SK-N-SH (cell line): Measurements from ENCODE around the gene HOXC4. TPM values are rescaled to one million over a fixed set of nuclear protein-coding genes. Genes with fewer than 3 reads are reported as not detected.

ENCODE experiments used
- CTCF ChIA-PET: fragments of 300-600, 350-600 bp; formaldehyde crosslinking; extraction: SDS; loops from one replicate; lab custom pipeline; 2021; lab: Yijun Ruan, JAX
- POLR2A ChIA-PET: fragments of 350-600 bp; sonication (Branson Sonifier 250); formaldehyde crosslinking; extraction: SDS; loops from one replicate; lab custom pipeline; 2020; ENCODE audit warnings: antibody characterized with exemption, inconsistent platforms; lab: Yijun Ruan, JAX
- DNase-seq: peaks from one replicate; pipeline ENCODE4 v3.0.0; 2012
- H2AFZ ChIP-seq: fragments of 200-600 bp; sonication (generic); 2 replicates; pipeline ENCODE4 v1.8.1; 2016; ENCODE audit warnings: antibody characterized with exemption, mild to moderate bottlenecking, low read depth
- H3F3A ChIP-seq: fragments of 200-600 bp; sonication (generic); replicated peaks from 2 replicates; pipeline ENCODE3; 2016; ENCODE audit warnings: antibody characterized with exemption, mild to moderate bottlenecking; ENCODE audit not compliant: insufficient read depth
- H3K27ac ChIP-seq, 2 experiments: fragments of 200-500 bp in 1 of 2; fragments of 200-600 bp in 1 of 2; sonication (Bioruptor generic) in 1 of 2; sonication (generic), shearing (Covaris generic) in 1 of 2; 2 replicates each; pipeline versions ENCODE4 v1.5.1 to v1.6.1; 2014 to 2016; ENCODE audit warnings: low read depth in 2 of 2, inconsistent platforms in 1 of 2, low read length in 1 of 2, mild to moderate bottlenecking in 1 of 2, mixed read lengths in 1 of 2
- H3K27me3 ChIP-seq: fragments of 200-600 bp; sonication (generic), shearing (Covaris generic); 2 replicates; pipeline ENCODE4 v1.6.1; 2016; ENCODE audit warnings: mixed run types; ENCODE audit not compliant: insufficient read depth
- H3K36me3 ChIP-seq, 2 experiments: fragments of 200-500 bp in 1 of 2; fragments of 200-600 bp in 1 of 2; sonication (Bioruptor generic) in 1 of 2; sonication (generic) in 1 of 2; replicated peaks in 1 of 2; 2 replicates each; pipeline versions ENCODE3 to v1.5.1; 2014 to 2016; ENCODE audit warnings: low read length in 1 of 2, mild to moderate bottlenecking in 1 of 2; ENCODE audit not compliant: insufficient read depth in 2 of 2, control insufficient read depth in 1 of 2
- H3K4me1 ChIP-seq, 2 experiments: fragments of 200-500 bp in 1 of 2; fragments of 200-600 bp in 1 of 2; sonication (Bioruptor generic) in 1 of 2; sonication (generic), shearing (Covaris generic) in 1 of 2; 2 replicates each; pipeline versions ENCODE4 v1.5.1 to v1.6.1; 2014 to 2016; ENCODE audit warnings: low read depth in 1 of 2, low read length in 1 of 2, mixed run types in 1 of 2; ENCODE audit not compliant: insufficient read depth in 2 of 2, control insufficient read depth in 1 of 2
- H3K4me2 ChIP-seq: fragments of 200-600 bp; sonication (generic), shearing (Covaris generic); 2 replicates; pipeline ENCODE4 v1.6.1; 2017; ENCODE audit warnings: mixed run types
- H3K4me3 ChIP-seq, 2 experiments: fragments of 200-500 bp in 1 of 2; fragments of 200-600 bp in 1 of 2; sonication (Bioruptor generic) in 1 of 2; sonication (generic), shearing (Covaris generic) in 1 of 2; 2 replicates each; pipeline versions ENCODE4 v1.5.1 to v1.8.1; 2014 to 2016; ENCODE audit warnings: low read depth in 2 of 2, inconsistent platforms in 1 of 2, low read length in 1 of 2, mild to moderate bottlenecking in 1 of 2, mixed read lengths in 1 of 2, moderate library complexity in 1 of 2
- H3K79me2 ChIP-seq: fragments of 200-600 bp; sonication (generic); 2 replicates; pipeline ENCODE4 v1.8.1; 2017; ENCODE audit warnings: mild to moderate bottlenecking; ENCODE audit not compliant: insufficient read depth
- H3K9ac ChIP-seq: fragments of 200-600 bp; sonication (generic); 2 replicates; pipeline ENCODE4 v1.6.1; 2017; ENCODE audit warnings: mixed run types
- H3K9me2 ChIP-seq: fragments of 200-600 bp; sonication (generic); 2 replicates; pipeline ENCODE4 v1.6.1; 2017; ENCODE audit warnings: mixed run types
- H3K9me3 ChIP-seq: fragments of 200-600 bp; sonication (generic); 2 replicates; pipeline ENCODE4 v1.6.1; 2017; ENCODE audit warnings: mixed run types, mild to moderate bottlenecking, moderate library complexity
- H4K20me1 ChIP-seq: fragments of 200-600 bp; sonication (generic); 2 replicates; pipeline ENCODE4 v1.6.1; 2017; ENCODE audit warnings: mild to moderate bottlenecking, mixed run types; ENCODE audit not compliant: insufficient read depth
- CHD2 ChIP-seq: fragments of 150-350 bp; IDR thresholded peaks from 2 replicates; pipeline ENCODE4 v1.6.1; 2018; ENCODE audit warnings: low read length; ENCODE audit not compliant: partially characterized antibody
- ELF1 ChIP-seq: IDR thresholded peaks from 2 replicates; pipeline ENCODE4 v1.4.0; 2012
- EP300 ChIP-seq, 2 experiments: IDR thresholded peaks; 2 replicates each; pipeline versions ENCODE4 v1.4.0 to v1.6.1; 2012; ENCODE audit warnings: borderline replicate concordance in 1 of 2, low read depth in 1 of 2, low read length in 1 of 2
- EZH2phosphoT487 ChIP-seq: fragments of 200-600 bp; sonication (generic); IDR thresholded peaks from 2 replicates; pipeline ENCODE4 v1.6.1; 2017; ENCODE audit warnings: low read depth, mixed run types, mild to moderate bottlenecking, antibody characterized with exemption, moderate library complexity, borderline replicate concordance
- FOSL2 ChIP-seq: IDR thresholded peaks from 2 replicates; pipeline ENCODE4 v1.4.0; 2012; ENCODE audit warnings: low read depth, mild to moderate bottlenecking, moderate library complexity, borderline replicate concordance
- FOXJ3 ChIP-seq: sonication (generic); formaldehyde crosslinking; IDR thresholded peaks from 2 replicates; pipeline ENCODE4 v1.5.1; 2020; ENCODE audit warnings: mild to moderate bottlenecking, missing genetic modification reagents
- FOXM1 ChIP-seq: IDR thresholded peaks from 2 replicates; pipeline ENCODE4 v1.4.0; 2012; ENCODE audit warnings: low read depth, mild to moderate bottlenecking
- GATA2 ChIP-seq: sonication (generic); formaldehyde crosslinking; IDR thresholded peaks from 2 replicates; pipeline ENCODE4 v1.5.0; 2020; ENCODE audit warnings: mild to moderate bottlenecking, missing genetic modification reagents
- IRF3 ChIP-seq: fragments of 150-350 bp; IDR thresholded peaks from 2 replicates; pipeline ENCODE4 v1.6.1; 2016; ENCODE audit warnings: mild to moderate bottlenecking, low read depth, low read length
- JUND ChIP-seq: IDR thresholded peaks from 2 replicates; pipeline ENCODE4 v1.4.0; 2012
- MAX ChIP-seq: IDR thresholded peaks from 2 replicates; pipeline ENCODE4 v1.4.0; 2012; ENCODE audit warnings: low read depth
- MEF2A ChIP-seq: IDR thresholded peaks from 2 replicates; pipeline ENCODE4 v1.4.0; 2012; ENCODE audit warnings: low read depth, borderline replicate concordance
- MXI1 ChIP-seq: IDR thresholded peaks from 2 replicates; pipeline ENCODE4 v1.6.1; 2012; ENCODE audit warnings: mild to moderate bottlenecking, low read depth, low read length, improper control_type of control experiment
- NFIC ChIP-seq: IDR thresholded peaks from 2 replicates; pipeline ENCODE4 v1.4.0; 2012; ENCODE audit warnings: borderline replicate concordance
- NRF1 ChIP-seq: IDR thresholded peaks from 2 replicates; pipeline ENCODE4 v1.6.1; 2012; ENCODE audit warnings: low read depth, mild to moderate bottlenecking, low read length
- POLR2AphosphoS5 ChIP-seq: IDR thresholded peaks from 2 replicates; pipeline ENCODE4 v1.6.1; 2012; ENCODE audit warnings: low read depth, low read length
- RAD21 ChIP-seq: IDR thresholded peaks from 2 replicates; pipeline ENCODE4 v1.6.1; 2012; ENCODE audit warnings: mild to moderate bottlenecking, low read length
- RCOR1 ChIP-seq: fragments of 150-350 bp; IDR thresholded peaks from 2 replicates; pipeline ENCODE4 v1.6.1; 2017; ENCODE audit warnings: antibody characterized with exemption, low read length
- RXRA ChIP-seq: IDR thresholded peaks from 2 replicates; pipeline ENCODE4 v1.4.0; 2012; ENCODE audit warnings: low read depth, mild to moderate bottlenecking, borderline replicate concordance
- SIN3A ChIP-seq: IDR thresholded peaks from 2 replicates; pipeline ENCODE4 v1.6.1; 2012; ENCODE audit warnings: low read depth, mild to moderate bottlenecking, low read length, moderate library complexity, borderline replicate concordance
- SMC3 ChIP-seq: IDR thresholded peaks from 2 replicates; pipeline ENCODE4 v1.6.1; 2012; ENCODE audit warnings: low read depth, low read length, improper control_type of control experiment
- TAF1 ChIP-seq: IDR thresholded peaks from 2 replicates; pipeline ENCODE4 v1.6.1; 2012; ENCODE audit warnings: low read depth, mild to moderate bottlenecking, low read length, moderate library complexity, borderline replicate concordance
- TEAD4 ChIP-seq: IDR thresholded peaks from 2 replicates; pipeline ENCODE4 v1.4.0; 2012; ENCODE audit warnings: mild to moderate bottlenecking, borderline replicate concordance; ENCODE audit not compliant: insufficient read depth
- USF1 ChIP-seq: IDR thresholded peaks from 2 replicates; pipeline ENCODE4 v1.4.0; 2012; ENCODE audit warnings: low read depth, borderline replicate concordance
- USF2 ChIP-seq: fragments of 150-350 bp; IDR thresholded peaks from 2 replicates; pipeline ENCODE4 v1.6.1; 2017; ENCODE audit warnings: antibody characterized with exemption, low read length, low read depth, borderline replicate concordance
- YY1 ChIP-seq: IDR thresholded peaks from 2 replicates; pipeline ENCODE4 v1.4.0; 2012; ENCODE audit warnings: low read depth, mild to moderate bottlenecking
- ZBTB33 ChIP-seq: IDR thresholded peaks from 2 replicates; pipeline ENCODE4 v1.4.0; 2012; ENCODE audit warnings: low read depth, borderline replicate concordance
- WGBS: methylation state at CpG from one replicate; pipeline ENCODE4 v1.1.6; 2017; ENCODE audit warnings: low lambda C conversion rate; 5-methylcytosine and 5-hydroxymethylcytosine counted together
- polyA plus RNA-seq, 3 experiments: library from polyadenylated mRNA; depleted of rRNA; stranded (reverse); fragments of >200 nt; gene quantifications; 2 replicates each; pipeline ENCODE4 v1.2.3, GENCODE V29; 2012

HOXC4 gene
- 1.6 and 3.7 TPM in 2 replicates for polyA plus RNA-seq (2012; rRNA removed)
- polyA plus RNA-seq (2012; cell fraction: cytosol; rRNA removed) = 4.7 and 5.9 TPM in 2 replicates
- polyA plus RNA-seq (2012; cell fraction: nucleus; rRNA removed) = 6.5 and 7.3 TPM in 2 replicates

- peak within 1 kb of the TSS; percentile 57 to 96 for H3K27ac ChIP-seq
- peaks cover 0 to 6% of the 10 kb centered on the region in 2 experiments for H3K36me3 ChIP-seq
- CTCF ChIA-PET = interaction anchor here (0.6 to 5.0 kb wide), 16 partner anchors 11 to 153 kb away, joined by 3 to 45 read pairs (median 5); partner anchors contain the start of gene HOXC5
- WGBS = 3% methylated on average over 45 of the region's 52 CpGs
- H3K9ac ChIP-seq = peak within 1 kb of the TSS; percentile 81
- H3K4me3 ChIP-seq = peak within 1 kb of the TSS; percentile 82 to 85
- peak within 1 kb of the TSS; percentile 98 for H2AFZ ChIP-seq
- no peaks in the 10 kb centered on the region for H3K9me3 ChIP-seq
- H3K27me3 ChIP-seq = no peaks in the 10 kb centered on the region
- POLR2A ChIA-PET = interaction anchor here (0.6 to 3.6 kb wide), 14 partner anchors 9 to 226 kb away, joined by 3 to 25 read pairs (median 4); partner anchors contain the start of genes HNRNPA1, HOXC5 and SMUG1
- peak; percentile 86 for DNase-seq
- peaks cover 8% of the 10 kb centered on the region for H3F3A ChIP-seq
- no peaks in the 10 kb centered on the region for H4K20me1 ChIP-seq
- H3K9me2 ChIP-seq = no peaks in the 10 kb centered on the region
- H3K79me2 ChIP-seq = peaks cover 25% of the 10 kb centered on the region
- peak within 1 kb of the TSS; percentile 86 for H3K4me2 ChIP-seq
- peaks cover 15 to 37% of the 10 kb centered on the region in 2 experiments; a peak in 3 of 4 replicates for H3K4me1 ChIP-seq
- TF ChIP-seq RAD21 (no peak), POLR2AphosphoS5 (no peak; the same call in 1 of the 2 replicates), TAF1 (0 out of 2 replicates have a peak, but pooled peaks have one; percentile 12), FOSL2 (no peak), RXRA (no peak), ELF1 (no peak), USF2 (peak; percentile 65), RCOR1 (no peak), FOXM1 (no peak), MXI1 (peak; percentile 66), EP300 (IDR thresholded peaks at IDR 0.05; ENCODE audit: borderline replicate concordance in 1 of 2, low read depth in 1 of 2, low read length in 1 of 2) (no peak), JUND (no peak), FOXJ3 (CRISPR knock-in tag) (no peak), SIN3A (0 out of 2 replicates have a peak, but pooled peaks have one; percentile 37), MAX (no peak), GATA2 (CRISPR knock-in tag) (no peak), NFIC (no peak), ZBTB33 (no peak), CHD2 (peak; percentile 16), TEAD4 (no peak), IRF3 (0 out of 2 replicates have a peak, but pooled peaks have one; percentile 39), SMC3 (no peak), NRF1 (no peak), EZH2phosphoT487 (no peak), MEF2A (no peak), USF1 (peak; percentile 90), YY1 (0 out of 2 replicates have a peak, but pooled peaks have one; percentile 59)
Measured at GRCh38 chr12:54053751-54054741, at the start of gene HOXC4. HOXC4 (plus strand) TSS chr12:54053835; CDS start chr12:54053923, 88 bp downstream.
